ENCODE measurements around the gene SLC29A4. TPM values are rescaled to one million over a fixed set of nuclear protein-coding genes. Genes with fewer than 3 reads are reported as not detected.
"Not testable (repeated sequence)": the region's sequence is repeated elsewhere in the genome, so short reads cannot be mapped to it uniquely, and the experiment has no call there.

SLC29A4 gene
- total RNA-seq, 2 donors from 2014 or later = 3.7 to 4.3 TPM

DNA sequence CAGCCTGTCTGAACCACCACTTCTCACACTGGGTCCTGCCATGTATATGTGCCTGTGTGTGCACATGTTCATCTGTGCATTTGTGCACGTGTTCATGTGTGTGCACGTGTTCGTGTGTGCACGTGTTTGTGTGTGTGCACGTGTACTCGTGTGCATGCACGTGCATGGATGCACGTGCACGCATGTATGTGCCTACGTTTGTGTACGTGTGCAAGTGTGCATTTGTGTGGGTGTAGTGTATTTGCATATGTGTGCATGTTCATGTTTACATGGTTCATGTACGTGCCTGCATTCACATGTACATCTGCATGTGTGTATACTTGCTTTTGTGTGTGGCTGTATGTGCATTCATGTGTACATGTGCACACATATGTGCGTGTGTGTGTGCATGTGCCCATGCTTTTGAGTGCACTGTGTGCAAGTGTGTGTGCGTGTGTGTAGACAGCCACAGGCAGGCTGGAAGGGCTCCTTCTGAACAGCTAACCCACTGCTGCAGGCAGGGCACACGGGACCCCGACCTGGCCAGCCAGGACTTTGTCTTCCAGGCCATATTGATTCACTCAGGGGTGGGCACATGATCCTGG lies 28.2 kb downstream of the SLC29A4 start:
- Histone ChIP-seq H3K4me1 (no peaks in the 10 kb centered on the region), H3K9me3 (no peaks in the 10 kb centered on the region), H3K27me3 (no peaks in the 10 kb centered on the region), H3K27ac (no peak overlapping the region), H3K36me3 (peaks cover 73% of the 10 kb centered on the region), H3K4me3 (no peak overlapping the region)
- no peak for DNase-seq (ENCODE audit: low spot score)
- no peak for TF ChIP-seq CTCF (IDR thresholded peaks at IDR 0.05)

GRCh38 chr7:5312276-5313070 lies 29.7 kb downstream of the SLC29A4 start:
- peaks cover 83% of the 10 kb centered on the region for H3K36me3 ChIP-seq
- not testable (repeated sequence) for DNase-seq (ENCODE audit: low spot score)

DNA sequence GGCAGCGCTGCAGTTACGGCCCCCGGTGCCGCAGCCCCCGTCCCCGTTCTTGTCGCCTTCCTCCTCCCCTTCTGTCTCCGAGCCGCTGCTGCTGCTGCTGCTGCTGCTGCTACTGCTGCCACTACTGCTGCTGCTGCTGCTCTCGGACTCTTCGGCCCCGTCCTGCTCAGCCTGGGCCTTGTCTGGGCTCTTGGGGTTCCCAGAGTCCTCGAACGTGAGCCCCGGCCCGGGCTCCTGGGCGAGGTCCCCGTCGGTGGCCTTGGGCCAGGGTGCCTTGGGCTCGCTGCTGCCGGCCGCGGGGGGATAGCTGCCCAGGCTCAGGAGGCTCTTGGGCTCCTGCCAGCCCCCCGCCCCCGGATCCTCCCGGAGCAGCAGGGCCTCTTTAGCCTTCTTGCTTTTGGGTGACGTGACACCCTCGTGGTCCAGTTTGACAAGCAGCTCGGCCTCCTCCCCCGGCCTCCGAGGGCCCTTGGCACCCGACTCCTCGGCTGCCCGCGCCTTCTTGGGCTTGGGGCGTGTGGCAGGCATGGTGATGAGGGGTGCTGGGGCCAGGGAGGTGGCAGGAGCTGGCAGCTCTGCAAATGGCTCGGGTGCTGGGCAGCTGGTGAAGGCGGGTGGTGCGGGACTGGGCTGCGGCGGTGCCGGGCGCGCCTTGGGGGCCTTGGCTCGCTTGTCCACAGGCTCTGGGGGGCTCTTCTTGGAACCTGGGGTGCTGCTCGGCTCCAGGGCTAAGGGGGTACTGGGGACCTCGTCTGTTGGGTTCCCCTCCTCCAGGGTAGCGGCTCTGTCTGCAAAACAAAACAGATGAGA lies 30.5 kb downstream of the SLC29A4 start:
- not testable (repeated sequence) for H3K27me3 ChIP-seq

More at GRCh38 chr7:5312276-5313070, 29.7 kb downstream of the SLC29A4 start:
- H3K4me3 ChIP-seq, H3K27me3 ChIP-seq, H3K4me1 ChIP-seq, H3K9me3 ChIP-seq, H3K27ac ChIP-seq: not testable (repeated sequence)

DNA sequence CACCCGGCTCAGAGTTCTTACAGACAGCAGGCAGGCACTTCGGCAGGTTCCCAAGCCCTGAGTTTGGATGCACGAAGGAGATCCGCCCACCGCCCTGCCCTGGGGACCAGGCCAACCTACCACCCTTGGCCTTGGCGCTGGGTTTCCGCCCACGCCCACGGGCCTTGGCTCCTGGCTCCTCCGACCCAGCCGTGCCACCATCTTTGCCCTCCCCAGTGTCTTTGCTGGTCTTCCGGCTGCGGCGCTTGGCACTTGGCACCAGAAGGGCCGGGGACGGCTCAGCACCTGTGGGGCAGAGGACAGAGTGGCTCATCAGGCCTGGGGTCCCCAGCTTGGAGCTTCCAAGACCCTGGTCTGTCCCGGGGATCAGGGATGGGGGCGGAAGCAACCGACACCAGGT lies 32.1 kb downstream of the SLC29A4 start:
- Histone ChIP-seq H3K27ac (no peak overlapping the region), H3K9me3 (peaks cover 0 to 17% of the 10 kb centered on the region in 2 donors), H3K36me3 (peaks cover 83% of the 10 kb centered on the region), H3K27me3 (no peaks in the 10 kb centered on the region), H3K4me3 (no peak overlapping the region), H3K4me1 (no peaks in the 10 kb centered on the region)
- no peak for DNase-seq (ENCODE audit: low spot score)
- TF ChIP-seq CTCF (IDR thresholded peaks at IDR 0.05) = no peak

More for the DNA sequence above, 30.5 kb downstream of the SLC29A4 start:
- not testable (repeated sequence) for H3K27ac ChIP-seq; DNase-seq (ENCODE audit: low spot score); H3K9me3 ChIP-seq; H3K4me3 ChIP-seq; H3K4me1 ChIP-seq
- H3K36me3 ChIP-seq = peaks cover 80% of the 10 kb centered on the region

DNA sequence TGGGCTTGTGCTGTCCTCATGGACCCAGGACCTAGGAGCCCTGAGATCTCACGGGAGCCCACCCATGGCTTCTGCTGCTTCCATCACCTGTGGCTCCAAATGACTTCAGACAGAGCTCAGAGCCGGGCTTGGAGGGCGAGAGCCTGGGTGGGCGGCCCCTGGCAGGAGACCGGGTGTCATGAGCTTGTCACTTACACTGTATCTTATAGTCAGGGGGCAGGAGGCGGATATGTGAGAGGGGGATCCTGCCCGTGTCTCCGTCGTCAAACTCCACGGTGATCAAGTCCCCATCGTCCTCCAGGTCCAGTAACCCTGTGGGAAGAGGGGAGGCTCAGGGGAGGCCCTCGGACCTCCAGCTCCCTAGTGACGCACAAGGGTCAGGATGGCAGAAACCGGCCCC lies 33.0 kb downstream of the SLC29A4 start:
- H3K27ac ChIP-seq = no peak overlapping the region
- H3K9me3 ChIP-seq = peaks cover 0 to 18% of the 10 kb centered on the region in 2 donors
- no peak overlapping the region for H3K4me3 ChIP-seq
- H3K4me1 ChIP-seq = no peaks in the 10 kb centered on the region
- DNase-seq (ENCODE audit: low spot score) = no peak
- H3K36me3 ChIP-seq = peaks cover 85% of the 10 kb centered on the region
- no peaks in the 10 kb centered on the region for H3K27me3 ChIP-seq
- no peak for TF ChIP-seq CTCF (IDR thresholded peaks at IDR 0.05)

- H3K4me1 ChIP-seq; DNase-seq (ENCODE audit: low spot score); H3K27me3 ChIP-seq; H3K27ac ChIP-seq; H3K4me3 ChIP-seq: not testable (repeated sequence)
- H3K9me3 ChIP-seq = peaks cover 0 to 18% of the 10 kb centered on the region in 2 donors
- H3K36me3 ChIP-seq = peaks cover 83% of the 10 kb centered on the region
Measured at GRCh38 chr7:5318613-5319012, 35.9 kb downstream of the SLC29A4 start.

- Histone ChIP-seq H3K4me1 (no peaks in the 10 kb centered on the region), H3K4me3 (no peak overlapping the region), H3K27ac (no peak overlapping the region), H3K27me3 (no peaks in the 10 kb centered on the region), H3K36me3 (peaks cover 79% of the 10 kb centered on the region), H3K9me3 (peaks cover 0 to 18% of the 10 kb centered on the region in 2 donors)
- no peak for TF ChIP-seq CTCF (IDR thresholded peaks at IDR 0.05)
- DNase-seq (ENCODE audit: low spot score) = no peak
Measured at GRCh38 chr7:5320391-5320790, 37.6 kb downstream of the SLC29A4 start.
